Stimulated activated CD4-positive, alpha-beta T cell treated with anti-CD3 and anti-CD28 coated beads, Interleukin-2, amount 100 ng/mL, for 48 hours (primary cell): Measurements from ENCODE around the gene LMTK3.
"Not testable (repeated sequence)": the region's sequence is repeated elsewhere in the genome, so short reads cannot be mapped to it uniquely, and the experiment has no call there.

Experiments
- DNase-seq, 2 donors: peaks; one replicate each; pipeline ENCODE4 v3.0.0-alpha.2; 2020

LMTK3 gene

DNA sequence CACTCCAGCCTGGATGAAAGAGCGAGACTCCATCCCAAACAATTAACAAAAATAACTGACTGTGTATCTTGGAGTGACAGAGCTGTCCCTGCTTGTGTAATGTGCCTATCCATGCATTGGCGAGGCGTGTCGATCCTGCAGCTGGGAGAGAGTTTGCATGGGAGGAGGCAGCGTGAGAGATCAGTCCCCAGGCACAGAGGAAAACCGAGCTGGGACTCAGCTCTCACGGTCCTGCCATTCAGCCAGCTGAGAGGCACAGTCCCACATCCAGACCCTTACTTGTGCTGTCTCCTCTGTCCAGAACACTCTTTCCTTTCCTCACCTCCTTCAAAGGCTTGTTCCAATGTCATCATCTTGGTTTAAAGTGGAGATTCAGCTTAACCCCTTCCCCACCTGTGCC, 28.5 kb upstream of the LMTK3 start:
- DNase-seq = no peak

DNA sequence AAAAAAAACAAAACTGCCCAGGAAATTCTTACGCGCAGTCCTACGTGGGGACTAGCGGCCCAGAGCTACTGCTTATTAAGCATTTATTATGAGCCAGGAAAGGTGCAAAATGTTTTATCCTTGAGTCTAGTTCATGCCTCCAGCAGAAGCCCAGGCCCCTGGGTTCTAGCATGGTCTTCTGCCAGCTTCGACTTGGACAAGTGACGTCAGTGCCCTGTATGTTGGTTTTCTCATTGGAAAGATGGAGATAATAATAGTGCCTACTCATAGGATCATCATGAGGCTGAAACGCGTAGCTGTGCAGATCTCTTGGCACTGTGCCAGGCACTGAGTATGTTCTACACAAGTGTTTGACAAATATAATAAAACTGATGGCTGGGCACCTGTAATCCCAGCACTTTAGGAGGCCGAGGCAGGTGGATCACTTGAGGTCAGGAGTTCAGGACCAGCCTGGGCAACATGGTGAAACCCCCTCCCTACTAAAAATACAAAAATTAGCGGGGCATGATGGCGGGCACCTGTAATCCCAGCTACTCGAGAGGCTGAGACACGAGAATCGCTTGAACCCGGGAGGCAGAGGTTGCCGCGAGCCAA, 28.0 kb upstream of the LMTK3 start:
- DNase-seq = no peak

DNA sequence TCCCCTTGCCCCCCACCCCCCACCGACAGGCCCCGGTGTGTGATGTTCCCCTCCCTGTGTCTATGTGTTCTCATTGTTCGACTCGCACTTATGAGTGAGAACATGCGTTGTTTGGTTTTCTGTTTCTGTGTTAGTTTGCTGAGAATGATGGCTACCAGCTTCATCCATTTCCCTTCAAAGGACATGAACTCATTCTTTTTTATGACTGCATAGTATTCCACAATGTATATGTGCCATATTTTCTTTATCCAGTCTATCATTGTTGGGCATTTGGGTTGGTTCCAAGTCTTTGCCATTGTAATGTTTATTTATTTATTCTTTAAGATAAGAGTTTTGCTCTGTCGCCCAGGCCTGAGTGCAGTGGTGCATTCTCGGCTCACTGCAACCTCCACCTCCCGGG, 26.4 kb upstream of the LMTK3 start:
- not testable (repeated sequence) for DNase-seq

DNA sequence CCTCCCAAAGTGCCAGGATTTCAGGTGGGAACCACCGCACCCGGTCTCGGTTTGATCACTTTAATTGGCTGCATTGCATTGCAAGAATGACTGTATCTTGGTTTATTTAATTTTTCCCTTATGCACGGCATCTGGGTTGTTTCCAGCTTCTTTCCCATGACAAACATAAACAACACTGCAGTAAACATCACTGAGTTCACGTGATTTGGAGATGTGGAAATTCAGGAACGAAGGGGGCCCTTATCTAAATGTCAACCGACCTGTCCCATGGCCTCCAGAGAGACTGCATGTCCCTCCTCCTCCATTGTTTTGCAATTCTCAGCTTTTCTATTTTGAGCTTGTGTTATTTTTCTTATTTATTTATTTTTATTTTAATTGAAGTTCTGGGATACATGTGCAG, 25.9 kb upstream of the LMTK3 start:
- no peak for DNase-seq

GRCh38 chr19:48533770-48534169, 22.1 kb upstream of the LMTK3 start:
- no peak for DNase-seq

GRCh38 chr19:48530770-48531169, 19.1 kb upstream of the LMTK3 start:
- DNase-seq = no peak

- no peak for DNase-seq
Observed at GRCh38 chr19:48530066-48530720, 18.6 kb upstream of the LMTK3 start.

DNA sequence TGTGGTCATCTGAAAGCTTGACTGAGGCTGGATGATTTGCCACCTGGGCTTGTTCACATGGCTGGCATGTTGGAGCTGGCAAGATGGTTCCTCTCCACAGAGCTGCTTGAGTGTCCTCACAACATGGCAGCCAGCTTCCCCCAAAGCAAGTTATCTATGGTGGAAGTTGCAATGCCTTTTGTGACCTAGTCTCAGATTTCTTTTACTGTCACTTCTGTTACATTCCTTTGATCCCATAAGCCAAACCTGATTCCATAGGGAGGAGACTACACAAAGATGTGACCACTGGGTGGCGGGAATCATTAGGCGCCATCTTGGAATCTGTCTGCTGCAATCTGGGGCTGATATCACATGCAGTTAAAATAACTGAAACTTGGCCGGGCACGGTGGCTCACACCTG, 17.5 kb upstream of the LMTK3 start:
- DNase-seq = no peak

GRCh38 chr19:48524732-48525131, 13.1 kb upstream of the LMTK3 start:
- no peak for DNase-seq

GRCh38 chr19:48524221-48524620, 12.6 kb upstream of the LMTK3 start:
- DNase-seq = no peak

GRCh38 chr19:48520134-48520533, 8.5 kb upstream of the LMTK3 start:
- DNase-seq = no peak

DNA sequence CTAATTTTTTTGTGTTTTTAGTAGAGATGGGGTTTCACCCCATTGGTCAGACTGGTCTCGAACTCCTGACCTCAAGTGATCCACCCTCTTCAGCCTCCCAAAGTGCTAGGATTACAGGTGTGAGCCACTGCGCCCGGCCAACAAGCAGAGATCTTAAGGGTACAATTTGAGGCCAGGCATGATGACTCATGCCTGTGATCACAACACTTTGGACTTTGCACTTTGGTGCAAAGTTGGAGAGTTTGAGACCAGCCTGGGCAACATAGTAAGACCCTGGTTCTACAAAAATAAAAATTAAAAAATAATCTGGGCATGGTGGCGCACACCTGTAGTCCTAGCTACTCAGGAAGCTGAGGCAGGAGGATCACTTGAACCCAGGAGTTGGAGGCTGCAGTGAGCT, 7.8 kb upstream of the LMTK3 start:
- not testable (repeated sequence) for DNase-seq

GRCh38 chr19:48518207-48518606, 6.6 kb upstream of the LMTK3 start:
- no peak for DNase-seq

GRCh38 chr19:48516536-48516935, 4.9 kb upstream of the LMTK3 start:
- no peak for DNase-seq

DNA sequence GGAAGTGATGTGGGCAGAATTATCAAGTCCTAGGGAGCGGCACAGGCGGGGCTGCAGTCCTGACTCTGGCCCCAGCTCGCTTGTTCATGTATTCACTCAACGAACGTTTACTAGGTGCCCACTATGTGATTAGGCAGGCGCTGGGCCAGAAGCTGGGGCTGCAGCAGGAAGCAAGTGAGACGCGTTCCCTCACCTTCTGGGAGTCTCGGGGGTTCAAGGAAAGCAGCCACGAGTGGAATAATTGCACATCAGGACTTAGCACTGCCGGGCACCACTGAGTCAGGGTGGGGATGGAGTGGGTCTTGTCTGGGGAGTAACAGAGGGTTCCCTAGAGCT, 2.5 kb upstream of the LMTK3 start:
- no peak for DNase-seq

- DNase-seq = peak; percentile 51 to 57
Observed at GRCh38 chr19:48513289-48514122, 1.9 kb upstream of the LMTK3 start.

DNA sequence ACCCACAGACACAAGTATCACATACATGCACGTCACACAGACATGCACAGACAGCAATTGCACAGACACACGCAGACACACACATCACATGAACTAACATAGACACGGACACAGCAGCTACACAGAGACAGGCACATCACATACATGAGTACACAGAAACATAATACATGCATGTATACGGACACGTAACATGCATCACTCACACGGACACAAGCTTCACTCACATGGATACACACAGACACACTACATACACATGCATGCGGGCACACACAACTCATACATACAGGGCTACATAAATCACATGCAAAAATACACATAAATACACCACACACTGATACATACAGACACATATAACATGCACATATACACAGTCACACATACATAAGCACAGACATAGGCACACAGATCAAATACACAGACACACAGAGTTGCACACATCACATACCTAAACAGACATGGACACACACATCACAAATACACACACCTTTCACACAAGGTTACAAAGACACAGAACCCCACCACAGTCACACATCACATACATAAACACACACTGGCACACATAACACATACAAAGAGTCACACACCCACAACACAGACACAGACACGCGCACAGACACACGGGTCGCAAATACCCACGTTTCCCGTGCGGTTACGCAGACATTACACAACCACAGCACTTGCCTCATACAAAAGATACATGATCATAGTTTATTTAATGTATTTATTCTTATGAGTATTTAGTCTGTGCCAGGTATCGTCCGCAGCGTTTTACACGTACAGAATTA, 1.1 kb upstream of the LMTK3 start:
- DNase-seq = no peak

GRCh38 chr19:48511321-48511731, 309 bp downstream of the LMTK3 start:
- no peak for DNase-seq

GRCh38 chr19:48510421-48511268, 990 bp downstream of the LMTK3 start:
- peak; percentile 68 to 74 for DNase-seq

- DNase-seq = no peak
Observed at GRCh38 chr19:48509467-48510194, 2.0 kb downstream of the LMTK3 start.

DNA sequence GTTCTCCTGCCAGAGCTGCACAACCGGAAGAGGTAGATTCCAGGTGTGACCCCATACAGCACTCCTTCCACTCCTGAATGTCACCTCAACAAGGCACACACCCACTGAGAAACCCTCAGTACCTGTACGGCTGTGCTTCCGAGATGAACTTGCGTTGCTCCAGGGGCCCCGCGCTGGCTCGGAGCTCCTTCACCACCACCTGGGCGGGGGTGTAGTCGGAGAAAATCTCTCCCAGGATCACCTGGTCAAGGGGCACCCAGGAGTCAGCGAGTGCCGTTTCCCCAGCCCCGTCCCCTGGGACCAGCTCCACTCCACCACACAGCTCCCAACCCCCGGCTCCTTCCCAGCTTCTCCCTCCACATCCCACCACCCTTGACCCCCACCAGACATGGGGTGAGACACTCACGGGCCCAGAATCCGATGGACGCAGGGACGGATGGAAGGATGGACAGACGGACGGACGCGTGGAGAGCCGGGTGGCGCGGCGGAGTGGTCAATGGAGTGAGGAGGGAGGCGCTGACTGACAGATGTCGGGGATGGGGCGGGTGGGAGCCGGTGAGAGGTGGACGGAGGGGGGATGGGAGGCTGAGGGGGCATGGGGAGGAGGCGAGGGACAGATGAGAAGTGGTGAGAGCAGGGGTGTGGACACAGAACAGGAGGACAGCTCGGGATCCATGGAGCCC, 2.8 kb downstream of the LMTK3 start:
- no peak for DNase-seq
